Hippocampal formation (tissue), 2 donors: ENCODE data around the gene TOB1.

Experiments used
- DNase-seq, 2 donors: peaks; one replicate each; lab custom pipeline; 2025; lab: John Stamatoyannopoulos, UW

TOB1 gene

GRCh38 chr17:50832267-50832863 is 33.8 kb downstream of the TOB1 start:
- no peak for DNase-seq

- no peak for DNase-seq
Observed at GRCh38 chr17:50831471-50831928, 34.7 kb downstream of the TOB1 start.

- no peak for DNase-seq
Observed at GRCh38 chr17:50830994-50831393, 35.2 kb downstream of the TOB1 start.

GRCh38 chr17:50830352-50830751 is 35.8 kb downstream of the TOB1 start:
- DNase-seq, result no peak

- DNase-seq, result no peak
Observed at GRCh38 chr17:50829332-50829731, 36.8 kb downstream of the TOB1 start.

GRCh38 chr17:50828508-50829170 is 37.5 kb downstream of the TOB1 start:
- no peak for DNase-seq

GRCh38 chr17:50825188-50825587 is 41.0 kb downstream of the TOB1 start:
- DNase-seq, result no peak

- DNase-seq, result no peak
Observed at GRCh38 chr17:50824429-50824828, 41.7 kb downstream of the TOB1 start.

- no peak for DNase-seq
Observed at GRCh38 chr17:50822550-50822949, 43.6 kb downstream of the TOB1 start.

- no peak for DNase-seq
Observed at GRCh38 chr17:50820651-50821050, 45.5 kb downstream of the TOB1 start.

- DNase-seq, result no peak
Observed at GRCh38 chr17:50818921-50819657, 47.1 kb downstream of the TOB1 start.

- no peak for DNase-seq
Observed at GRCh38 chr17:50818261-50818660, 47.9 kb downstream of the TOB1 start.

GRCh38 chr17:50817838-50818237 is 48.3 kb downstream of the TOB1 start:
- DNase-seq, result no peak

GRCh38 chr17:50816771-50817751 is 49.1 kb downstream of the TOB1 start:
- no peak for DNase-seq

- no peak for DNase-seq
Observed at GRCh38 chr17:50816271-50816670, 49.9 kb downstream of the TOB1 start.

- no peak for DNase-seq
Observed at GRCh38 chr17:50815400-50815799, 50.8 kb downstream of the TOB1 start.

GRCh38 chr17:50813583-50813982 is 52.6 kb downstream of the TOB1 start:
- DNase-seq, result no peak
